ENCODE data around the gene MYBBP1A. TPM values are rescaled to one million over a fixed set of nuclear protein-coding genes. Genes with fewer than 3 reads are reported as not detected.

Gene MYBBP1A
- polyA plus RNA-seq, 3 donors, result 4.2 to 22.3 (median 5.3) TPM

- no peaks in the 10 kb centered on the region for H3K9me3 ChIP-seq (replicated peaks in 1 of 2; ENCODE audit: control insufficient read depth in 1 of 2, insufficient read depth in 1 of 2, low read length in 2 of 2)
- no peaks in the 10 kb centered on the region for H4K20me1 ChIP-seq (ENCODE audit: insufficient read depth, low read length)
- H3K4me3 Mint-ChIP-seq, result no peak overlapping the region
- no peak overlapping the region for H3K4me3 ChIP-seq (replicated peaks in 1 of 3; ENCODE audit: low read depth in 2 of 3, low read length in 3 of 3)
- H3K27me3 ChIP-seq (ENCODE audit: control insufficient read depth in 2 of 2, insufficient read depth in 2 of 2, low read length in 2 of 2), result no peaks in the 10 kb centered on the region
- peaks cover 0 to 3% (median 0%) of the 10 kb centered on the region in 7 donors for H3K9me3 Mint-ChIP-seq
- whole genome bisulfite sequencing (ENCODE audit: insufficient coverage), result 94% methylated on average over 3 of the region's 9 CpGs
- H3K27me3 Mint-ChIP-seq (ENCODE audit: low read depth in 3 of 3), result peaks cover 2 to 11% (median 5%) of the 10 kb centered on the region in 3 donors
- no peak for TF ChIP-seq CTCF (IDR thresholded peaks at IDR 0.05)
- H3K27ac Mint-ChIP-seq, result no peak overlapping the region
- no peaks in the 10 kb centered on the region for H3K79me2 ChIP-seq (ENCODE audit: insufficient read depth, low read length)
- intact Hi-C loops (cut with micrococcal nuclease), result no loop called here
- no peak overlapping the region for H3K27ac ChIP-seq (ENCODE audit: low read depth in 1 of 2, low read length in 2 of 2)
- H3K4me1 ChIP-seq (ENCODE audit: control insufficient read depth in 1 of 2, insufficient read depth in 2 of 2, low read length in 2 of 2), result no peaks in the 10 kb centered on the region
- H2AFZ ChIP-seq (ENCODE audit: insufficient read depth, low read depth, low read length, poor library complexity, severe bottlenecking), result no peak overlapping the region
- no peaks in the 10 kb centered on the region for H3K4me1 Mint-ChIP-seq
- no peaks in the 10 kb centered on the region for H3K36me3 Mint-ChIP-seq
- H3K4me2 ChIP-seq (replicated peaks; ENCODE audit: extremely low read depth, low read length, poor library complexity, severe bottlenecking), result no peak overlapping the region
- no peaks in the 10 kb centered on the region for H3K36me3 ChIP-seq (replicated peaks in 1 of 2; ENCODE audit: control insufficient read depth in 1 of 2, insufficient read depth in 2 of 2, low read length in 2 of 2)
- DNase-seq, result no peak
- H3K9ac ChIP-seq (ENCODE audit: insufficient read depth, low read length, poor library complexity, severe bottlenecking), result no peak overlapping the region
Observed at GRCh38 chr17:4572131-4572530, 16.9 kb upstream of the MYBBP1A start.

DNA sequence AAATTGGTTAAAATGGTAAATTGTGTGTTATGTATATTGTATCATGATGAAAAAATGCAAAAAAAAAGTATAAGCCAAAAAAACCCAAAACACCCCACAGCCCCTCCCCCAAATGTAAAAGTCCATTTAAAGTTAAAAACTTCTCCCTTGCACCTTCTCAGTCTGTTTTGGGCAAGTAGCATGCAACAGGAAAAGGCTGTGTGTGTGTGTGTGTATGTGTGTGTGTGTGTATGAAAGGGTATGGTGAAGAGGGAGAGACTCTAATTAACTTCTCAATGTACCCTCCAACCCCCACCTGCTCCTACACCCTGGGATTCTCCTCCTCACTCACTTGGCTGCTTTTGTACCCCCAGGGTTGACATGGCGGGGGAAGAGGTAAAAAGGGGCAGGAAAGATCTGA, 14.4 kb upstream of the MYBBP1A start:
- H3K4me1 Mint-ChIP-seq, result peaks cover 7% of the 10 kb centered on the region
- intact Hi-C loops (cut with micrococcal nuclease), result loop anchor here (5.0 to 10.0 kb wide), 5 partner anchors 58 to 318 kb away; no protein-coding TSS in a partner anchor
- Histone ChIP-seq H3K9me3 (replicated peaks in 1 of 2; ENCODE audit: control insufficient read depth in 1 of 2, insufficient read depth in 1 of 2, low read length in 2 of 2) (no peaks in the 10 kb centered on the region), H3K4me2 (replicated peaks; ENCODE audit: extremely low read depth, low read length, poor library complexity, severe bottlenecking) (no peak overlapping the region), H4K20me1 (ENCODE audit: insufficient read depth, low read length) (no peaks in the 10 kb centered on the region), H3K79me2 (ENCODE audit: insufficient read depth, low read length) (no peaks in the 10 kb centered on the region), H3K27ac (ENCODE audit: low read depth in 1 of 2, low read length in 2 of 2) (no peak overlapping the region), H3K4me3 (replicated peaks in 1 of 3; ENCODE audit: low read depth in 2 of 3, low read length in 3 of 3) (no peak overlapping the region), H3K9ac (ENCODE audit: insufficient read depth, low read length, poor library complexity, severe bottlenecking) (no peak overlapping the region), H2AFZ (ENCODE audit: insufficient read depth, low read depth, low read length, poor library complexity, severe bottlenecking) (no peak overlapping the region), H3K4me1 (ENCODE audit: control insufficient read depth in 1 of 2, insufficient read depth in 2 of 2, low read length in 2 of 2) (peaks cover 2 to 4% of the 10 kb centered on the region in 2 donors), H3K36me3 (replicated peaks in 1 of 2; ENCODE audit: control insufficient read depth in 1 of 2, insufficient read depth in 2 of 2, low read length in 2 of 2) (no peaks in the 10 kb centered on the region), H3K27me3 (ENCODE audit: control insufficient read depth in 2 of 2, insufficient read depth in 2 of 2, low read length in 2 of 2) (no peaks in the 10 kb centered on the region)
- no peak overlapping the region for H3K4me3 Mint-ChIP-seq
- no peak for DNase-seq
- no peak for TF ChIP-seq CTCF (IDR thresholded peaks at IDR 0.05)
- H3K9me3 Mint-ChIP-seq, result no peaks in the 10 kb centered on the region
- WGBS (ENCODE audit: insufficient coverage), result no CpG with 5 or more reads among the region's 1 CpG
- H3K27ac Mint-ChIP-seq, result no peak overlapping the region
- H3K27me3 Mint-ChIP-seq (ENCODE audit: low read depth in 3 of 3), result peaks cover 2 to 8% (median 4%) of the 10 kb centered on the region in 3 donors
- H3K36me3 Mint-ChIP-seq, result no peaks in the 10 kb centered on the region
